GM19035 (cell line): Measurements from ENCODE around the gene DNAH17.

Source experiments
- ATAC-seq: cut with Tn5 transposase; IDR thresholded peaks from one replicate; pipeline ENCODE4 v1.9.1; 2021; ENCODE audit not compliant: unreplicated experiment

The DNAH17 gene

GRCh38 chr17:78607038-78607437 lies 29.8 kb upstream of the DNAH17 start:
- ATAC-seq, result no peak

- no peak for ATAC-seq
These were observed 28.7 kb upstream of the DNAH17 start for GRCh38 chr17:78605886-78606285.

- ATAC-seq, result no peak
These were observed 28.2 kb upstream of the DNAH17 start for GRCh38 chr17:78605429-78605828.

- no peak for ATAC-seq
These were observed 25.1 kb upstream of the DNAH17 start for GRCh38 chr17:78602246-78602645.

GRCh38 chr17:78601577-78602190 lies 24.5 kb upstream of the DNAH17 start:
- ATAC-seq, result no peak

GRCh38 chr17:78600181-78600721 lies 23.1 kb upstream of the DNAH17 start:
- ATAC-seq, result no peak

- no peak for ATAC-seq
These were observed 22.2 kb upstream of the DNAH17 start for GRCh38 chr17:78599419-78599818.

GRCh38 chr17:78598013-78598471 lies 20.8 kb upstream of the DNAH17 start:
- no peak for ATAC-seq

- ATAC-seq, result no peak
These were observed 19.9 kb upstream of the DNAH17 start for GRCh38 chr17:78596871-78597764.

GRCh38 chr17:78595135-78595810 lies 18.1 kb upstream of the DNAH17 start:
- ATAC-seq, result no peak

GRCh38 chr17:78592991-78593329 lies 15.8 kb upstream of the DNAH17 start:
- ATAC-seq, result no peak

GRCh38 chr17:78591263-78591671 lies 14.1 kb upstream of the DNAH17 start:
- no peak for ATAC-seq

GRCh38 chr17:78589885-78590284 lies 12.7 kb upstream of the DNAH17 start:
- ATAC-seq, result no peak

GRCh38 chr17:78589031-78589675 lies 12.0 kb upstream of the DNAH17 start:
- ATAC-seq, result no peak

GRCh38 chr17:78588258-78589030 lies 11.2 kb upstream of the DNAH17 start:
- ATAC-seq, result no peak

- ATAC-seq, result no peak
These were observed 7.9 kb upstream of the DNAH17 start for GRCh38 chr17:78585006-78585630.

GRCh38 chr17:78583091-78583490 lies 5.9 kb upstream of the DNAH17 start:
- no peak for ATAC-seq

GRCh38 chr17:78581304-78581703 lies 4.1 kb upstream of the DNAH17 start:
- ATAC-seq, result no peak

GRCh38 chr17:78580277-78580804 lies 3.1 kb upstream of the DNAH17 start:
- ATAC-seq, result no peak
